ENCODE data around the gene HNRNPL.
"Not testable (repeated sequence)": the region's sequence is repeated elsewhere in the genome, so short reads cannot be mapped to it uniquely, and the experiment has no call there.

HNRNPL gene

GRCh38 chr19:38869836-38870607 is 20.2 kb upstream of the HNRNPL start:
- peak; percentile 62 for TF ChIP-seq CTCF (conservative IDR thresholded peaks at IDR 0.05; ENCODE audit: control insufficient read depth, insufficient read depth, low read depth, low read length)
- peak; percentile 45 for DNase-seq (ENCODE audit: low read depth)
- peak overlapping the region; percentile 48 for H3K4me3 ChIP-seq (ENCODE audit: control insufficient read depth, low read depth, low read length)

- no peak for TF ChIP-seq CTCF (conservative IDR thresholded peaks at IDR 0.05; ENCODE audit: control insufficient read depth, insufficient read depth, low read depth, low read length)
- H3K4me3 ChIP-seq (ENCODE audit: control insufficient read depth, low read depth, low read length), result peak overlapping the region; percentile 48
- DNase-seq (ENCODE audit: low read depth), result no peak
These were observed 19.5 kb upstream of the HNRNPL start for GRCh38 chr19:38869160-38869835.

- no peak overlapping the region for H3K4me3 ChIP-seq (ENCODE audit: control insufficient read depth, low read depth, low read length)
- TF ChIP-seq CTCF (conservative IDR thresholded peaks at IDR 0.05; ENCODE audit: control insufficient read depth, insufficient read depth, low read depth, low read length), result no peak
- DNase-seq (ENCODE audit: low read depth), result no peak
These were observed 18.8 kb upstream of the HNRNPL start for GRCh38 chr19:38868551-38868950.

GRCh38 chr19:38867171-38867780 is 17.5 kb upstream of the HNRNPL start:
- no peak for DNase-seq (ENCODE audit: low read depth)
- H3K4me3 ChIP-seq (ENCODE audit: control insufficient read depth, low read depth, low read length), result no peak overlapping the region
- no peak for TF ChIP-seq CTCF (conservative IDR thresholded peaks at IDR 0.05; ENCODE audit: control insufficient read depth, insufficient read depth, low read depth, low read length)

- TF ChIP-seq CTCF (conservative IDR thresholded peaks at IDR 0.05; ENCODE audit: control insufficient read depth, insufficient read depth, low read depth, low read length), result no peak
- peak; percentile 20 for DNase-seq (ENCODE audit: low read depth)
- no peak overlapping the region for H3K4me3 ChIP-seq (ENCODE audit: control insufficient read depth, low read depth, low read length)
These were observed 12.7 kb upstream of the HNRNPL start for GRCh38 chr19:38862321-38863059.

GRCh38 chr19:38861368-38861767 is 11.6 kb upstream of the HNRNPL start:
- no peak for DNase-seq (ENCODE audit: low read depth)
- no peak for TF ChIP-seq CTCF (conservative IDR thresholded peaks at IDR 0.05; ENCODE audit: control insufficient read depth, insufficient read depth, low read depth, low read length)
- no peak overlapping the region for H3K4me3 ChIP-seq (ENCODE audit: control insufficient read depth, low read depth, low read length)

- not testable (repeated sequence) for H3K4me3 ChIP-seq (ENCODE audit: control insufficient read depth, low read depth, low read length); DNase-seq (ENCODE audit: low read depth)
These were observed 9.9 kb upstream of the HNRNPL start for GRCh38 chr19:38859631-38860204.

All from fibroblast of mammary gland (primary cell).